HEK293T (cell line): ENCODE measurements around the gene DNAH9.

Experiments used
- BHLHE40 ChIP-seq: fragments of 450-650 bp; IDR thresholded peaks from 2 replicates; pipeline ENCODE4 v1.6.1; 2016; ENCODE audit warnings: mild to moderate bottlenecking, moderate library complexity, borderline replicate concordance
- FOXK2 ChIP-seq: fragments of 450-650 bp; IDR thresholded peaks from 2 replicates; pipeline ENCODE4 v1.6.1; 2016; ENCODE audit warnings: mild to moderate bottlenecking
- HDGF ChIP-seq: fragments of 450-650 bp; IDR thresholded peaks from 2 replicates; pipeline ENCODE4 v1.6.1; 2017; ENCODE audit warnings: antibody characterized with exemption, borderline replicate concordance
- PKNOX1 ChIP-seq: fragments of 450-650 bp; IDR thresholded peaks from 2 replicates; pipeline ENCODE4 v1.6.1; 2016
- SP1 ChIP-seq: fragments of 450-650 bp; IDR thresholded peaks from 2 replicates; pipeline ENCODE4 v1.6.1; 2017

GRCh38 chr17:11553135-11553534, 45.1 kb upstream of the DNAH9 start:
- TF ChIP-seq FOXK2 (no peak), PKNOX1 (no peak), BHLHE40 (no peak), SP1 (no peak), HDGF (no peak)
